ENCODE results near the gene SLC39A9.

DNA sequence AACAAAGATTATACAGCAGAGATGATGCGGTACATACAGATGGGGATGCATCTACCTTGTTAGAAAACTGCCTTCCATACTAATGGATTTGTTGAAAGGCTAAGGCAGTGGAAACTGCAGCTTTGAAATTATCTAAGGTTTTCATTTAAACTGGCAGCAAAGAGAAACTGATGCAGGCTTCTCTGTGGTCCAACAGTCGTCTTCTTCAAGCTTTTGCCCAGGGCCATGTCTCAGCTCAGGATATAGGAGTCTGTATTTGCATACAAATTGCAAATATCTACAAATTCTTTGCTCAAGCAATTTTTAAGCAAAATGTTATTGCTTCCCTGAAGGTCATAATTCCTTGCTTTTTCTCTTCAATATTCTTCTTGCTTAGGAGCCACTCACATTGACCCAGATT, 34.1 kb upstream of the SLC39A9 start:
- no peak for TF ChIP-seq CTCF (IDR thresholded peaks at IDR 0.05)
- no peak for TF ChIP-seq POLR2A (IDR thresholded peaks at IDR 0.05)
